Tibial nerve (tissue), 4 donors: ENCODE measurements around the gene PAPLN. TPM values are rescaled to one million over a fixed set of nuclear protein-coding genes. Genes with fewer than 3 reads are reported as not detected.
A peak's percentile ranks its signal among the peaks of the same experiment; 100 is the strongest.

Source experiments
- DNase-seq, 2 donors: peaks; one replicate each; pipeline ENCODE4 v3.0.0-alpha.2; 2019; ENCODE audit warnings: low spot score in 2 of 2
- H3K27ac ChIP-seq, 4 donors: fragments of 200-600 bp; sonication (generic) in 3 of 4; one replicate each; pipeline ENCODE4 v1.5.1; 2017 to 2019; ENCODE audit warnings: mild to moderate bottlenecking in 1 of 4
- H3K27me3 ChIP-seq, 2 donors: fragments of 200-600 bp; sonication (generic) in 1 of 2; one replicate each; pipeline versions ENCODE4 v1.5.1 to v1.6.0; 2017 to 2019
- H3K36me3 ChIP-seq, 3 donors: fragments of 200-600 bp; sonication (generic); one replicate each; pipeline ENCODE4 v1.5.1; 2018 to 2019
- H3K4me1 ChIP-seq, 4 donors: fragments of 200-600 bp; sonication (generic) in 3 of 4; one replicate each; pipeline ENCODE4 v1.5.1; 2017 to 2019
- H3K4me3 ChIP-seq, 4 donors: fragments of 200-600 bp; sonication (generic) in 3 of 4; one replicate each; pipeline ENCODE4 v1.5.1; 2017 to 2019; ENCODE audit warnings: mild to moderate bottlenecking in 1 of 4, moderate library complexity in 1 of 4
- H3K9me3 ChIP-seq, 4 donors: fragments of 200-600 bp; sonication (generic) in 3 of 4; one replicate each; pipeline ENCODE4 v1.5.1; 2017 to 2019
- EP300 ChIP-seq, 2 donors: sonication (generic); formaldehyde crosslinking; IDR thresholded peaks; one replicate each; pipeline ENCODE4 v1.6.1; 2017; ENCODE audit warnings: antibody characterized with exemption in 2 of 2, mild to moderate bottlenecking in 1 of 2
- POLR2A ChIP-seq, 2 donors: fragments of 450-650 bp; IDR thresholded peaks; one replicate each; pipeline ENCODE4 v1.6.1; 2017; ENCODE audit warnings: antibody characterized with exemption in 2 of 2, mild to moderate bottlenecking in 2 of 2, moderate library complexity in 2 of 2
- WGBS, 2 donors: methylation state at CpG; one replicate each; pipeline ENCODE4 v1.1.5; 2018; 5-methylcytosine and 5-hydroxymethylcytosine counted together
- total RNA-seq, 4 donors: library from RNA; depleted of rRNA; stranded (reverse); fragments of >200 nt; gene quantifications; one replicate each; pipeline ENCODE4 v1.1.0, GENCODE V29; 2016
- TF ChIP-seq, protein P1 (sequence below), 5 experiments: fragments of 200-600 bp in 3 of 5; fragments of 450-650 bp in 2 of 5; sonication (generic) in 3 of 5; IDR thresholded peaks; one replicate each; pipeline ENCODE4 v1.5.1; 2016 to 2019; ENCODE audit warnings: antibody characterized with exemption in 5 of 5, mild to moderate bottlenecking in 3 of 5, moderate library complexity in 2 of 5

The PAPLN gene
- total RNA-seq, 4 donors from 2014 or later: 96.6 to 314 (median 206) TPM

DNA sequence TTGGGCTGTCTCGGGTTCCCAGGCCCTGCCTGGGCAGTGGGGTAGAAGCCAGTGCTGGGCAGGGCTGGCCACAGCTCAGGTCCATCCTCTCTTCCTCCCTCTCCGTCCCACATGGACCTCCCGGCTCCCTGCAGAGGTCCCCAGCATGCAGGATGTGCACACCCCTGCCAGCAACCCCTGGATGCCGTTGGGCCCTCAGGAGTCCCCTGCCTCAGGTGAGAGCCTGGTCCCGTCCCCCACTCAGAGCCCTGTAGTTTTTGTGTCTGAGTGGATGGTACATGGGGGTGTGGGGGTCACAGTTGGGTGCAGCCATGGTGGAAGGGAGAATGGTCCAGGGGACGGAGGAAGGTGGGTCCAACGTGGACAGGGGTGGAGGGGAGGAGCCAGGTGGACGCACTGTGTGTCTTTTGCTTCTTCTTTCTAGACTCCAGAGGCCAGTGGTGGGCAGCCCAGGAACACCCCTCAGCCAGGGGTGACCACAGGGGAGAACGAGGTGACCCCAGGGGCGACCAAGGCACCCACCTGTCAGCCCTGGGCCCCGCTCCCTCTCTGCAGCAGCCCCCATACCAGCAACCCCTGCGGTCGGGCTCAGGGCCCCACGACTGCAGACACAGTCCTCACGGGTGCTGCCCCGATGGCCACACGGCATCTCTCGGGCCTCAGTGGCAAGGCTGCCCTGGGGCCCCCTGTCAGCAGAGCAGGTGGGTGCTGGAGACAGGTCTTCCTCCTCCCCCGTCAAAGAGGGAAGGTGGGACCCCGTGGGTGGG lies 21.7 kb downstream of the PAPLN start:
- DNase-seq: no peak

DNA sequence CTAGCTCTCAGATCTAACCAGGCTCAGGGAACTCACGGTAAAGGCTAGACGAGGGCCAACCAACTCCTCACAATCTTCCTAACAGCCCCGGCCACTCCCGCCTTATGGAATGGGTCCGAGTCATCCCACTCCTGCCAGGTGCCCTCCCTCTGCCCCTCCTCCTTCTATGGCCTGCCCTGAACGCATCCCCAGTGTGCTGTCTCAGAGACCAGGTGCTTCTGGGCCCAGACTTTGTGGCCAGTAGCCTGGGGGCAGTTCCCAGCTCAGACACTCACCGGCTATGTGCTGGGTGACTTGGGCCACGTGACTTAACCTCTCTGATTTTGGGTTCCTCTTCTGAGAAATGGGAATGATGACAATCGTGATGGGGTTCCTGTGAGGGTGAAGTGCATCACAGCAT lies 22.5 kb downstream of the PAPLN start:
- H3K36me3 ChIP-seq: peaks cover 0 to 72% (median 0%) of the 10 kb centered on the region in 3 donors
- H3K27me3 ChIP-seq: no peaks in the 10 kb centered on the region
- no peak overlapping the region for H3K27ac ChIP-seq
- no peak overlapping the region for H3K4me3 ChIP-seq
- H3K9me3 ChIP-seq: no peaks in the 10 kb centered on the region
- peaks cover 0 to 6% (median 0%) of the 10 kb centered on the region in 4 donors for H3K4me1 ChIP-seq
- DNase-seq: no peak
- no peak for TF ChIP-seq EP300 (IDR thresholded peaks at IDR 0.05)
- TF ChIP-seq, protein P1, sequence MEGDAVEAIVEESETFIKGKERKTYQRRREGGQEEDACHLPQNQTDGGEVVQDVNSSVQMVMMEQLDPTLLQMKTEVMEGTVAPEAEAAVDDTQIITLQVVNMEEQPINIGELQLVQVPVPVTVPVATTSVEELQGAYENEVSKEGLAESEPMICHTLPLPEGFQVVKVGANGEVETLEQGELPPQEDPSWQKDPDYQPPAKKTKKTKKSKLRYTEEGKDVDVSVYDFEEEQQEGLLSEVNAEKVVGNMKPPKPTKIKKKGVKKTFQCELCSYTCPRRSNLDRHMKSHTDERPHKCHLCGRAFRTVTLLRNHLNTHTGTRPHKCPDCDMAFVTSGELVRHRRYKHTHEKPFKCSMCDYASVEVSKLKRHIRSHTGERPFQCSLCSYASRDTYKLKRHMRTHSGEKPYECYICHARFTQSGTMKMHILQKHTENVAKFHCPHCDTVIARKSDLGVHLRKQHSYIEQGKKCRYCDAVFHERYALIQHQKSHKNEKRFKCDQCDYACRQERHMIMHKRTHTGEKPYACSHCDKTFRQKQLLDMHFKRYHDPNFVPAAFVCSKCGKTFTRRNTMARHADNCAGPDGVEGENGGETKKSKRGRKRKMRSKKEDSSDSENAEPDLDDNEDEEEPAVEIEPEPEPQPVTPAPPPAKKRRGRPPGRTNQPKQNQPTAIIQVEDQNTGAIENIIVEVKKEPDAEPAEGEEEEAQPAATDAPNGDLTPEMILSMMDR (IDR thresholded peaks at IDR 0.05): no peak
- no peak for TF ChIP-seq POLR2A (IDR thresholded peaks at IDR 0.05)
- 85 to 86% methylated on average over 7 to 9 of the region's 9 CpGs for WGBS, 2 donors

More for the DNA sequence above, 21.7 kb downstream of the PAPLN start:
- Histone ChIP-seq H3K4me3 (no peak overlapping the region), H3K27me3 (no peaks in the 10 kb centered on the region), H3K36me3 (peaks cover 0 to 72% (median 0%) of the 10 kb centered on the region in 3 donors), H3K9me3 (no peaks in the 10 kb centered on the region), H3K27ac (no peak overlapping the region), H3K4me1 (peaks cover 0 to 6% (median 0%) of the 10 kb centered on the region in 4 donors)
- TF ChIP-seq POLR2A (IDR thresholded peaks at IDR 0.05): no peak
- 81 to 82% methylated on average over 15 of the region's 20 CpGs for WGBS, 2 donors

DNA sequence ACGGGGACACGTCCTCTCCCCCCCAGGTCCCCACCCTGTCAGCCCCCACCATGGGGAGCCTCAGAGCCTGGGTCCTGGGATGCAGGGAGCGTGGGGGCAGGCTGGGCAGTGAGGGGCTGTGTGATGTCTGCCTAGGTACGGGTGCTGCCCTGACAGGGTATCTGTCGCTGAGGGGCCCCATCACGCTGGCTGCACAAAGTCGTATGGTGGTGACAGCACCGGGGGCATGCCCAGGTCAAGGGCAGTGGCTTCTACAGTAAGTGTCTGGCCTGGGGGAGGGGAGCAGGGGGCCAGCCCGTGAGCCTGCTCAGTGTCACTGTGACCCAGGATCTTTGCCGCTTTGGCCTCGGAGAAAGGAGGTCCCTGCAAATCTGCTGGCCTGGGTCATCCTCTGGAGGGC lies 23.3 kb downstream of the PAPLN start:
- Histone ChIP-seq H3K9me3 (no peaks in the 10 kb centered on the region), H3K4me1 (peaks cover 0 to 6% (median 0%) of the 10 kb centered on the region in 4 donors), H3K27me3 (no peaks in the 10 kb centered on the region), H3K4me3 (no peak overlapping the region), H3K36me3 (peaks cover 0 to 72% (median 0%) of the 10 kb centered on the region in 3 donors), H3K27ac (peak overlapping the region in 1 of 4 donors; percentile 30)
- DNase-seq: no peak
- TF ChIP-seq POLR2A (IDR thresholded peaks at IDR 0.05): no peak
- TF ChIP-seq, protein P1 (IDR thresholded peaks at IDR 0.05): no peak
- no peak for TF ChIP-seq EP300 (IDR thresholded peaks at IDR 0.05)
- WGBS, 2 donors: 70 to 77% methylated on average over 2 to 11 of the region's 11 CpGs

DNA sequence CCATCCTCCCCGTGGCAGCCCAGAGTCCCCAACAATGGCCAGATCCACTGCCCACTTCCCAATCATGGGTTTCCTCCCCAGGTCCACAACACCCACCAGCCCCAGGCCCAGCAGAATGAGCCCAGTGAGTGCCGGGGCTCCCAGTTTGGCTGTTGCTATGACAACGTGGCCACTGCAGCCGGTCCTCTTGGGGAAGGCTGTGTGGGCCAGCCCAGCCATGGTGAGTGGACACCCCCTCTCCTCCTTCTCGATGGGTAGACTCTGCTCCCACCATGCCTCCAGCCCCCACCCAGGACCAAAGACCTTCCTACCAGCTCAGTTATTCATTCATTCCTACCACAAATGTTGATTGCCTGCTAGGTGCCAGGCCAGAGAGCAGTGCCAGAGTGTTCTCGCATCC lies 23.8 kb downstream of the PAPLN start:
- no peak for DNase-seq
- TF ChIP-seq POLR2A (IDR thresholded peaks at IDR 0.05) (no peak), EP300 (IDR thresholded peaks at IDR 0.05) (no peak)
- TF ChIP-seq, protein P1 (IDR thresholded peaks at IDR 0.05): no peak

DNA sequence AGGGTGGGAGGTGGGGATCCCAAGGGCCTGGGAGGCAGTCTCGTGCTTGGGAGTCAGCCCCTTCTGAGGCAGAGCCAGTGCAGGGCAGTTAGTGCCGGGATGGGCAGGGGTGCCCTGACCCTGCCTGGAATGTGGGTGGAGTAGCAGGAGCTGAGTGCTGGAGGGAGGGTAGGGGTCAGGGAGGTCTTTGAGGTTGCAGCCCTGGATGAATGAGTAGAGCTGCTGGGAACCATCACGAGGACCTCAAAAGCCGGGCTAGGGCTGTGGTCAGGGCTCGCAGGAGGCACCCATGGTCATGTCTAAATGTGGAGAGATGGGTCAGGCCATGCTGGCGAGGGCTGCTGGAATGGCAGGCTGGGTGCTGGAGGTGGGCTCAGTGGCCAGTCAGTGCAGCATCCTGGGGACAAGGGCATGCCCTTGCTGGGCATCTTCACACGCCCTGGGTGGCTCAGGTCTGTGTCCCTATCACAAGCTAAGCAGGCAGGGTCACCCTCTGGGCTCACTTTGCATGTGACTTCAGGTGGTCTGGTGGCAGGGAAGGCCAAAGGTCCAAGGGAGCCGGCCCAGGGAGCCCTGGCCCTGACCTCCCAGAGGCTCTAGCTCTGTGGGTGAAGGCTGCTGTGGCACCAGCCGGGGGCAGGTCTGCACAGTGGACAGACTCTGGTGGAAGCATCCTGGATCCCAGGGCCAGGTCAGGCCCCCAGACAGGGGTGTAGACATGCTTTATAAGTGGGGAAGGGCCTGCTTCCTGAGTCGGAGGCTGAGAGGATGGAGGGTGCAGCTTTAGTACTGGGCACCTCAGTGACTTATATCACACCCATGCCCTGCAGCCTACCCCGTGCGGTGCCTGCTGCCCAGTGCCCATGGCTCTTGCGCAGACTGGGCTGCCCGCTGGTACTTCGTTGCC lies 24.5 kb downstream of the PAPLN start:
- DNase-seq: no peak
- WGBS, 2 donors: 61 to 83% methylated on average over 6 to 13 of the region's 15 CpGs
- no peak for TF ChIP-seq EP300 (IDR thresholded peaks at IDR 0.05)
- no peak for TF ChIP-seq POLR2A (IDR thresholded peaks at IDR 0.05)
- TF ChIP-seq, protein P1 (IDR thresholded peaks at IDR 0.05): no peak
- H3K27me3 ChIP-seq: no peaks in the 10 kb centered on the region
- H3K4me3 ChIP-seq: no peak overlapping the region
- peaks cover 0 to 79% (median 0%) of the 10 kb centered on the region in 3 donors for H3K36me3 ChIP-seq
- peak overlapping the region in 2 of 4 donors; percentile 18 to 30 for H3K27ac ChIP-seq
- H3K9me3 ChIP-seq: no peaks in the 10 kb centered on the region
- peaks cover 0 to 6% (median 0%) of the 10 kb centered on the region in 4 donors for H3K4me1 ChIP-seq

More for the DNA sequence above, 23.8 kb downstream of the PAPLN start:
- Histone ChIP-seq H3K4me3 (no peak overlapping the region), H3K27ac (peak overlapping the region in 2 of 4 donors; percentile 18 to 30), H3K27me3 (no peaks in the 10 kb centered on the region), H3K9me3 (no peaks in the 10 kb centered on the region), H3K36me3 (peaks cover 0 to 72% (median 0%) of the 10 kb centered on the region in 3 donors), H3K4me1 (peaks cover 0 to 6% (median 0%) of the 10 kb centered on the region in 4 donors)
- WGBS, 2 donors: 49 to 54% methylated on average over 6 of the region's 6 CpGs
